Osteocyte (in vitro differentiated cells): ENCODE data around the gene HAPSTR1. TPM values are rescaled to one million over a fixed set of nuclear protein-coding genes. Genes with fewer than 3 reads are reported as not detected.
A peak's percentile ranks its signal among the peaks of the same experiment; 100 is the strongest.

Experiments used
- DNase-seq: peaks from one replicate; pipeline ENCODE4 v3.0.0; 2021; ENCODE audit warnings: mixed read lengths; ENCODE audit not compliant: unreplicated experiment; ENCODE audit errors: extremely low spot score
- H3K27ac Mint-ChIP-seq: one replicate; pipeline ENCODE4 v1.8.0; 2021; ENCODE audit warnings: mild to moderate bottlenecking, mixed read lengths; ENCODE audit not compliant: unreplicated experiment
- H3K27me3 Mint-ChIP-seq: one replicate; pipeline ENCODE4 v1.8.0; 2021; ENCODE audit warnings: mixed read lengths; ENCODE audit not compliant: unreplicated experiment
- H3K36me3 Mint-ChIP-seq: one replicate; pipeline ENCODE4 v1.8.0; 2021; ENCODE audit warnings: mixed read lengths; ENCODE audit not compliant: unreplicated experiment
- H3K4me1 Mint-ChIP-seq: one replicate; pipeline ENCODE4 v1.8.0; 2021; ENCODE audit warnings: mixed read lengths; ENCODE audit not compliant: unreplicated experiment
- H3K4me3 Mint-ChIP-seq: one replicate; pipeline ENCODE4 v1.8.0; 2021; ENCODE audit warnings: mild to moderate bottlenecking, moderate library complexity, mixed read lengths; ENCODE audit not compliant: unreplicated experiment
- H3K9me3 Mint-ChIP-seq: one replicate; pipeline ENCODE4 v1.8.0; 2021; ENCODE audit warnings: mixed read lengths; ENCODE audit not compliant: unreplicated experiment
- CTCF ChIP-seq: fragments of 200-600 bp; sonication (generic); IDR thresholded peaks from 2 replicates; pipeline ENCODE4 v1.5.0; 2021; ENCODE audit warnings: antibody characterized with exemption, mild to moderate bottlenecking, moderate library complexity
- total RNA-seq: library from RNA; stranded (reverse); gene quantifications from 2 replicates; pipeline ENCODE4 v1.2.1, GENCODE V29; 2021

HAPSTR1 gene
- total RNA-seq, 1 donor from 2014 or later: 73.4 TPM

DNA sequence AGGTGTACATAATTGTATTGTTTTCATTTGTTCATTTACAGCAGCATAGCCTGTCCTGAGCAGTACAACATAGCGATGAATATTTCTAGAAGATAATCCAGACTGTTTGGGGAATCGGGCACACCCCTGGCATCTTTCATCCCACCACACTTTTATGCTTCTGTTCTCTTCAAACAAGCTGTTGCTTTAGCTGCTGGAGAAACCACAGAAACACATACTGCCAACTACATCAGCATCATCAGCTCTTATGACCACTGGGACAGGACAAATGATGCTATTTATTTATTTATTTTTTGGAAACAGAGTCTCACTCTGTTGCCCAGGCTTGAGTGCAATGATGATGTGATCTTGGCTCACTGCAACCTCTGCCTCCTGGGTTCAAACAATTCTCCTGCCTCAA lies 22.6 kb upstream of the HAPSTR1 start:
- H3K4me1 Mint-ChIP-seq: no peaks in the 10 kb centered on the region
- no peak for TF ChIP-seq CTCF
- no peaks in the 10 kb centered on the region for H3K9me3 Mint-ChIP-seq
- no peak overlapping the region for H3K27ac Mint-ChIP-seq
- H3K36me3 Mint-ChIP-seq: no peaks in the 10 kb centered on the region
- H3K4me3 Mint-ChIP-seq: no peak overlapping the region
- H3K27me3 Mint-ChIP-seq: no peaks in the 10 kb centered on the region
- DNase-seq: no peak

GRCh38 chr16:9070254-9070653 lies 21.2 kb upstream of the HAPSTR1 start:
- Mint-ChIP-seq H3K27me3 (no peaks in the 10 kb centered on the region), H3K9me3 (no peaks in the 10 kb centered on the region), H3K27ac (no peak overlapping the region), H3K36me3 (no peaks in the 10 kb centered on the region), H3K4me3 (no peak overlapping the region), H3K4me1 (no peaks in the 10 kb centered on the region)
- no peak for TF ChIP-seq CTCF
- DNase-seq: no peak

- H3K36me3 Mint-ChIP-seq: no peaks in the 10 kb centered on the region
- no peak for TF ChIP-seq CTCF
- H3K4me1 Mint-ChIP-seq: peaks cover 9% of the 10 kb centered on the region
- no peak overlapping the region for H3K27ac Mint-ChIP-seq
- DNase-seq: no peak
- no peaks in the 10 kb centered on the region for H3K9me3 Mint-ChIP-seq
- H3K27me3 Mint-ChIP-seq: no peaks in the 10 kb centered on the region
- H3K4me3 Mint-ChIP-seq: no peak overlapping the region
Measured at GRCh38 chr16:9071377-9071776, 20.1 kb upstream of the HAPSTR1 start.

DNA sequence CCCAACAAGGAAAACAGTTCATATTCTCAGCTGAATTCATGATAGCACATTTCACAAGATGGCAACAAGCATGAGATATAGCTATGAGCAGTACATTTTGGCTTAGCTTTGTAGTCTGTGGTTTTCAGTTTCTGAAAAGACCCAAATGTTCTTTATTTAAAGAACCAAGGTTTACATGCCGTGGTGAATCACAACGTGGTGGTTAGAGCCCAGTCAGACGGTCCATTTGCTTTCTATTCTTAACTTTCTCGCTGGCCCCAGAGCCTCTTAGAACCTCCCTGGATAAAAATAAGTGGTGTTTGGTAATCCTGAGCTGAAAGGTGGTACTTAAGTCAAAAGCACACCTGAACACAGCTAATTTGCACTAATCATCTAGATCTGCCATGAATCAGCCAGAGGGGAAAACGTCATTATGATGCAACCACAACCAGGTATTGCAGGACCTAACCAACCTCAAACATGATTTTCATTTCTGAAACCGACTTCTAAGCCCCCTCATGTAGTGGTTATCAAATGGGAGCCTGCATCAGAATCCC lies 18.6 kb upstream of the HAPSTR1 start:
- no peaks in the 10 kb centered on the region for H3K27me3 Mint-ChIP-seq
- H3K9me3 Mint-ChIP-seq: no peaks in the 10 kb centered on the region
- H3K27ac Mint-ChIP-seq: no peak overlapping the region
- no peak for DNase-seq
- H3K36me3 Mint-ChIP-seq: no peaks in the 10 kb centered on the region
- TF ChIP-seq CTCF: no peak
- peaks cover 20% of the 10 kb centered on the region for H3K4me1 Mint-ChIP-seq
- no peak overlapping the region for H3K4me3 Mint-ChIP-seq

GRCh38 chr16:9075299-9076071 lies 16.0 kb upstream of the HAPSTR1 start:
- Mint-ChIP-seq H3K4me3 (no peak overlapping the region), H3K9me3 (no peaks in the 10 kb centered on the region), H3K27me3 (no peaks in the 10 kb centered on the region), H3K36me3 (no peaks in the 10 kb centered on the region), H3K4me1 (peaks cover 23% of the 10 kb centered on the region), H3K27ac (peak overlapping the region; percentile 88)
- no peak for TF ChIP-seq CTCF
- no peak for DNase-seq
